RWPE1 (cell line): ENCODE results near the gene EPHB2.
A peak's percentile ranks its signal among the peaks of the same experiment; 100 is the strongest.

Experiments
- CTCF ChIA-PET: fragments of 350-600 bp; sonication (Branson Sonifier 250); formaldehyde crosslinking; extraction: SDS; loops from one replicate; lab custom pipeline; 2021; lab: Yijun Ruan, JAX
- POLR2A ChIA-PET: fragments of 400-600 bp; formaldehyde crosslinking; extraction: SDS; loops from one replicate; lab custom pipeline; 2020; ENCODE audit warnings: antibody characterized with exemption; ENCODE audit not compliant: low non-redundant PET; lab: Yijun Ruan, JAX
- DNase-seq: peaks from one replicate; pipeline ENCODE4 v3.0.0; 2012; ENCODE audit warnings: low spot score
- H3K27ac ChIP-seq: fragments of 450-650 bp; 2 replicates; pipeline ENCODE4 v1.5.1; 2017
- TF ChIP-seq, protein P1 (sequence below): fragments of 450-650 bp; conservative IDR thresholded peaks from 2 replicates; pipeline ENCODE4 v1.5.1; 2017; ENCODE audit warnings: low read depth, mild to moderate bottlenecking

Gene EPHB2

DNA sequence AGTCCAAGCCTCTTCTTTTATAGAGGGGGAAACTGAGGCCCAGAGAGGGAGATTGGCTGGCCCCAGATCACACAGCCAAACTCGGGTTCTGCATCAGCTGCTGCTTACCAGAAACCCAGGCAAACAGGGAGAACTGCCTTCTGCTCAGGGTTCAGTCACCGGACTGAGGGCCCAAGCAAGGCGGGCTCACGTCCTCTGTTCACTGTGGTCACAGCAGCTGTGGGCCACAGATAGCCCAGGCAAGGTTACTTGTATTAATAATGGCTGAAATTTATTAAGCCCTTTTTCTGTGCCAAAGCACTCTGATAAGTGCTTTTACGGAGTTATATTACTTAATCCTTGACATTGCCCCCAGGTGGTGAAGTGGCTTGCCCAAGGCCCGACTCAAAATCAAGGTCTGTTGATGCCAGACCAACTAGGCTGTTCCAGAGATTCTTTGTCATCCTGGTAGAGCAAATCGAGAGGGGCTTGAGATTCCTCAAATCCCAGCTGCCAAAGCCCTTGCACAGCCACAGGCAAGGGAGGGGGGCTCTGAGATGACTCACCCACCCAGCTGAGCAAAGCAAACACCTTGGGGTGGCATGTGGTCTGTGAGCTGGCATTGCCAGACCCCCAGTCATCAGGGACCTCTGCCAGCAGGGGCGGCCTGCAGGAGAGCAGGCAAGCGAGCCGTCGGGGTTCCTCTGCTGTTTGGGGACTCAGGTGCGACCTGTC, 36.5 kb downstream of the EPHB2 start:
- CTCF ChIA-PET = interaction anchor here (0.6 to 1.3 kb wide), 2 partner anchors 115 to 216 kb away, joined by 3 to 4 read pairs; no protein-coding TSS in a partner anchor
- TF ChIP-seq, protein P1, sequence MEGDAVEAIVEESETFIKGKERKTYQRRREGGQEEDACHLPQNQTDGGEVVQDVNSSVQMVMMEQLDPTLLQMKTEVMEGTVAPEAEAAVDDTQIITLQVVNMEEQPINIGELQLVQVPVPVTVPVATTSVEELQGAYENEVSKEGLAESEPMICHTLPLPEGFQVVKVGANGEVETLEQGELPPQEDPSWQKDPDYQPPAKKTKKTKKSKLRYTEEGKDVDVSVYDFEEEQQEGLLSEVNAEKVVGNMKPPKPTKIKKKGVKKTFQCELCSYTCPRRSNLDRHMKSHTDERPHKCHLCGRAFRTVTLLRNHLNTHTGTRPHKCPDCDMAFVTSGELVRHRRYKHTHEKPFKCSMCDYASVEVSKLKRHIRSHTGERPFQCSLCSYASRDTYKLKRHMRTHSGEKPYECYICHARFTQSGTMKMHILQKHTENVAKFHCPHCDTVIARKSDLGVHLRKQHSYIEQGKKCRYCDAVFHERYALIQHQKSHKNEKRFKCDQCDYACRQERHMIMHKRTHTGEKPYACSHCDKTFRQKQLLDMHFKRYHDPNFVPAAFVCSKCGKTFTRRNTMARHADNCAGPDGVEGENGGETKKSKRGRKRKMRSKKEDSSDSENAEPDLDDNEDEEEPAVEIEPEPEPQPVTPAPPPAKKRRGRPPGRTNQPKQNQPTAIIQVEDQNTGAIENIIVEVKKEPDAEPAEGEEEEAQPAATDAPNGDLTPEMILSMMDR = no peak
- H3K27ac ChIP-seq = peak overlapping the region; percentile 66
- POLR2A ChIA-PET = interaction anchor here (0.5 kb wide), 1 partner anchor 26 kb away, joined by 5 read pairs; no protein-coding TSS in a partner anchor
- DNase-seq = peak; percentile 37

GRCh38 chr1:22747735-22748073, 37.1 kb downstream of the EPHB2 start:
- ChIA-PET POLR2A (no interaction called here), CTCF (interaction anchor here (0.6 to 1.3 kb wide), 2 partner anchors 79 to 114 kb away, joined by 3 read pairs; no protein-coding TSS in a partner anchor)
- DNase-seq = no peak
- TF ChIP-seq, protein P1 = no peak
- H3K27ac ChIP-seq = peak overlapping the region; percentile 66

DNA sequence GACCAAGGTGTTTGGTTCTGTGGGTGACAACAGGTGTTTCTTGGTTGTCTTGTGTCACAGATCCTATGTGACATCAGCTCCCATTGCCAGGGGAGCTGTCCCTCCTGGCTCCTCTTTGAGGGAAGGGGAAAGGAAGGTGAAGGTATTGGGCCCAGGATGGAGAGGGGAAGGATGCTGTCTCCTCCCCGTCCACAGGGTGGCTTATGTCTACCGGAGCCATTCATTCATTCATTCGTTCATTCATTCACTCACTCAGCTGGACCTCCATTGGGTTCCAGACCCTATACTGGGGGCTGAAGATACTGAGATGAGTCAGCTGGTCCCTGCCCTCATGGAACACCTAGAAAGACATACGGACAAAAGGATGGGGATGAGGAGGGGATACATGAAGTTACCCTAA, 38.9 kb downstream of the EPHB2 start:
- ChIA-PET CTCF (interaction anchor here (0.6 to 2.0 kb wide), 2 partner anchors 45 to 544 kb away, joined by 3 to 6 read pairs; no protein-coding TSS in a partner anchor), POLR2A (no interaction called here)
- H3K27ac ChIP-seq = peak overlapping the region; percentile 91
- TF ChIP-seq, protein P1 = no peak
- DNase-seq = no peak

- POLR2A ChIA-PET = no interaction called here
- peak overlapping the region; percentile 91 for H3K27ac ChIP-seq
- TF ChIP-seq, protein P1 = no peak
- peak; percentile 73 for DNase-seq
- CTCF ChIA-PET = interaction anchor here (0.6 to 2.0 kb wide), 2 partner anchors 46 to 545 kb away, joined by 3 to 6 read pairs; no protein-coding TSS in a partner anchor
Observed at GRCh38 chr1:22749919-22750684, 39.5 kb downstream of the EPHB2 start.

- H3K27ac ChIP-seq = peak overlapping the region; percentile 91
- ChIA-PET POLR2A (no interaction called here), CTCF (interaction anchor here (2.0 kb wide), 1 partner anchor 47 kb away, joined by 6 read pairs; no protein-coding TSS in a partner anchor)
- TF ChIP-seq, protein P1 = no peak
- peak; percentile 71 for DNase-seq
Observed at GRCh38 chr1:22750685-22751051, 40.0 kb downstream of the EPHB2 start.

DNA sequence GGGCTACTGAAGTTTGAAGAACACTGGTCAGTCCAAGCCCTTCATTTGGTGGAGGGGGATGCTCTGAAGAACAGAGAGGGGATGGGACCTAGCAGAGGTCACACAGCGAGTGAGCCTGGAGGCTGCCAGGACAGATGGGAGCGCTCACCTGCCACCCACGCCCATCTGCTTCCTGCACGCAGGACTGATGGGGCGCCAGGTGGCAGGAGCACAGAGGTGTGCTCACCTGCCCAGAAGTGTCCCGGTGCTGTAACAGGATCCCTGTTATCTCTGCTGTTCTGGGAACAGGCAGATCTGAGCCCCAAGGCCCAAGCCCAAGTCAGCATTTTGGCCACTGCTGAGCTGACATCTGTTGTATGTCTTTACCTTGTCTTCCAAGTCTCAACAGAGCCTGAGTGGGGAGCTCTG, 40.5 kb downstream of the EPHB2 start:
- TF ChIP-seq, protein P1 = no peak
- peak overlapping the region; percentile 91 for H3K27ac ChIP-seq
- CTCF ChIA-PET = interaction anchor here (0.7 to 2.0 kb wide), 2 partner anchors 47 to 397 kb away, joined by 3 to 6 read pairs; no protein-coding TSS in a partner anchor
- POLR2A ChIA-PET = no interaction called here
- peak; percentile 22 for DNase-seq
